Femur (tissue), 1 donor: ENCODE results near the gene SLC26A1.
"Not testable (repeated sequence)": the region's sequence is repeated elsewhere in the genome, so short reads cannot be mapped to it uniquely, and the experiment has no call there.

Source experiments
- DNase-seq: peaks from one replicate; pipeline ENCODE4 v3.0.0-alpha.2; 2017

The SLC26A1 gene

GRCh38 chr4:951594-952468 is 41.4 kb downstream of the SLC26A1 start:
- DNase-seq = no peak

DNA sequence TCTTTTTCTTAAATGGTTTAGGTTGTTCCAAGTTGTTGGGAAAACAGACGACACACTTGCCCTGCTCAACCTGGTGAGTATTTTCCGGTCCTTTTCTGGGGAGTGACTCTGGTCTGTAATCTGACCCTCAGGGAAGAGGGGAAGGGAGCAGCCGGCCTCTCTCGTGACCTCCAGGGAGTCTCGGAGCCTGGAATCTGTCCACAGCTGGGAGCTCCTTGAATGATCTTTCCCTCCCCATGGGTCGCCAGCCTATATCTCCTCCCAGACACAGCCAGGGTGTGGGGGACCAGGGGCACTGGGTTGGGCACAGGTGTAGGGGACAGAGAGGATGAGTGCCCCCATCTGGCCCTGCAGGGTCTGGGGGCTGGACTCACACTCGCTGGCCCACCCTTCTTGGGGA is 42.0 kb downstream of the SLC26A1 start:
- no peak for DNase-seq

GRCh38 chr4:950136-951020 is 42.8 kb downstream of the SLC26A1 start:
- DNase-seq = no peak

DNA sequence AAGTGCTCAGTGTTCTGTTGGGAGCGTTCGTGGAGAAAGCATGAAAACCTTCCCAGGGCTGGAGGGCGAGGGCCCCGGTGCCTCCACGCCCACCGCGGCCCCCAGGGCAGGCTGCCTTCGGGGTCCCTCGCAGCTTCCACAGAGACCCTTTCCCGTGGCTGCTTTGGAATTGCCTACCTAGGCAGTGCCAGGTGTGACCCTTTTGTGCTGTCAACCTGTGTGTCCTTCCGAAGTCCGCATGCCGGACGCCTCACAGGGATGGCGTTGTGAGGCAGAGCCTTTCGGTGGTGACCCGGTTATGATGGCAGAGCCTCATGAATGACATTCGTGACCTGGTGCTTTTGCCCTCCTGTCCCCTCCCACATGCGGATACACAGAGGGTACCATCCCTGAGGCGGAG is 43.5 kb downstream of the SLC26A1 start:
- DNase-seq = no peak

DNA sequence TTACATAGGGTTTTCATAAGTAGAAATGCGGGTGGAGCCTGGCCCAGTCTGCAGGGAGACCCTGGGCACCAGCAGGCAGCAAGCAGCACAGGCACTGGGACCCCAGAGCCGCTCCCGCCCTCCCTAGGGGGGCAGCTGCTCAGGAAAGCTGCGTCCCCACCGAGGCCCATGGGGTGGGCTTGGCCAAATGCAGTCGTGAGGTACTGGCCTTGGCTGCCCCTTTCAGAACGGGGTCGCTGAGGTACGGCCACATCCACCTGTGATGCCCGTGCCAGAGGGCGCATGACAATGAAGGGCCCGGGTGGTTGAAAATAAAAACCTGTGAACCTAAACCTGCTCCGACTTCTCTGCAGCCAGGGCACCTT is 44.3 kb downstream of the SLC26A1 start:
- DNase-seq = no peak

DNA sequence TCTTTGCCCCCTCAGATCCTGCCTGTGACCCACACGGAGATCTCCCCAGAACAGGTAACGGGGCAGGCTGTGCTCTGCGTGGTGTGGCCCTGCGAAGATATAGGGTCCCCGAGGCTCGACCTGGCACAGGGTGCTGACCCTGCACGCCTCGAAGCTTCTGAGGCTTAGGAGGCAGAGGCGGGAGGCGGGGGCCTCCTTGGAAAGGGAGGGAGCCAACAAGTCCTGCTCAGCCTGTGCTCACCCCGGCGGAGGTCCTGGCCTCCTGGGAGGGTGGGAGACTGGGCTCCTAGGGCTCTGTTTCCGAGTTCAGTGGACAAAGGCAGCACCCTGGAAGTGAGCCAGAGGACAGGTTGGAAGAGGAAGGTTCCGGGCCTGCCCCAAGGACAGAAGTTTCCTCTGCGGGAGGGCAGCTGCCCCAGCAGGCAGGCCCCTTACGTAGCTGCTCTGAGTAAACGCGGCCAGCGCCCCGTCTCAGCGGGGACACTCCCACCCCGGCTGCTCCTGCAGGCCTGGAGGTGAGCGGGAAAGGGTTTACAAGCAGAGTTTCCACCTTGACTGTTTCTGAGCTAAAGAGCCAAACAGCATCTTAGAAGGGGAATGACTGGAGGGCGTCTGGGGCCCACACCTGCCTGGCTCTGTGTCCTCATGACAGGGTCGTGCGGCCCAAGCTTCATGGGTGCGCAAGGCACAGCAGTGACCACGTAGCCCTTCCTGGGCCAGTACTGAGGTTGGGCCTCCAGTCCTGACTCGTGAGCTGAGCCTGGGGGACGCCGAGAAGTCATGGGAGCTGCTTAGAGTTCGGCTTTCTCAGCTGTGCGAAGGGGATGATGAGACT is 44.9 kb downstream of the SLC26A1 start:
- no peak for DNase-seq

DNA sequence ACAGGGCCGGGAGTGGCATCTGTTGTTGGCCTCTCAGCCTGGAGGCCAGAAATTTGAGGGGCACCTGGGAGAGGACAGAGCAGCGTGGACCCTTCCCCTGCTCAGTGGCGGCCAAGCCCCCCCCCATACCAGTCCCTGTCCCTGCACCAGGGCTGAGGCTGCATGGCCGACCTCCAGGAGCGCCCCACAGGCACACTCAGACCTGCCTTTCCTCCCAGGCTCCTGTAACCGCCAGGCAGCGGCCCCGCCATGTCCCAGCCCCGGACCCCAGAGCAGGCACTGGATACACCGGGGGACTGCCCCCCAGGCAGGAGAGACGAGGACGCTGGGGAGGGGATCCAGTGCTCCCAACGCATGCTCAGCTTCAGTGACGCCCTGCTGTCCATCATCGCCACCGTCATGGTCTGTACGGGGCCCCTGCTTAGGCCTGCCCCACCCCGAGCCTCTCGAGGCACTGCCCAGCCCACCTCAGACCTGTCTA is 45.7 kb downstream of the SLC26A1 start:
- no peak for DNase-seq

GRCh38 chr4:946517-947471 is 46.4 kb downstream of the SLC26A1 start:
- DNase-seq = no peak

- DNase-seq = no peak
Measured at GRCh38 chr4:946103-946450, 47.1 kb downstream of the SLC26A1 start.

GRCh38 chr4:945274-946102 is 47.7 kb downstream of the SLC26A1 start:
- no peak for DNase-seq

- not testable (repeated sequence) for DNase-seq
Measured at GRCh38 chr4:939508-939907, 53.7 kb downstream of the SLC26A1 start.
